Stimulated activated CD4-positive, alpha-beta T cell treated with anti-CD3 and anti-CD28 coated beads, Interleukin-1b, Interleukin-23, amount 100 ng/mL, for 24 hours (primary cell): Measurements from ENCODE around the gene CCDC86.

Source experiments
- DNase-seq, 4 experiments: peaks; one replicate each; pipeline ENCODE4 v3.0.0-alpha.2; 2020; ENCODE audit warnings: low read depth in 4 of 4, low spot score in 1 of 4

The CCDC86 gene

DNA sequence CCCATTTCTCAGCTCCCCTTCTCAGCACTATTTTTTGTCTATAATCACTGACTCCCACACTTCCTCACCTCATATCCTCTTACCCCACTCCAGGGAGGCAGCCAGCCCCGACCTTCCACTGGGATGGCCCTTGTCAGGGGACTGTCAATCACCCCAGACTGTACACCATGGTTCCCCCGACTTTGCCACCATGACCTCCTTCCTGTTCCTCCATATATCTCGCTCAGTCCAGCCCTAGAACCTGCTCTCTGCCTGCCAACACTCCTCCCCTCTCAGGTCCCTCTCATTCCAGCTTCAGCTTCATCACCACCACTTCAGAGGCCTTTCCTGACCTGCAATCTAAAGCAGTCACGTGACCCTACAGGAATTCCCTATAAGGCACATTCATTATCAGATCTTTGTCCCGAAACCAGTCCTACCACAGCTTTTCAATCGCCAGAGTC lies 48.0 kb downstream of the CCDC86 start:
- DNase-seq = no peak

DNA sequence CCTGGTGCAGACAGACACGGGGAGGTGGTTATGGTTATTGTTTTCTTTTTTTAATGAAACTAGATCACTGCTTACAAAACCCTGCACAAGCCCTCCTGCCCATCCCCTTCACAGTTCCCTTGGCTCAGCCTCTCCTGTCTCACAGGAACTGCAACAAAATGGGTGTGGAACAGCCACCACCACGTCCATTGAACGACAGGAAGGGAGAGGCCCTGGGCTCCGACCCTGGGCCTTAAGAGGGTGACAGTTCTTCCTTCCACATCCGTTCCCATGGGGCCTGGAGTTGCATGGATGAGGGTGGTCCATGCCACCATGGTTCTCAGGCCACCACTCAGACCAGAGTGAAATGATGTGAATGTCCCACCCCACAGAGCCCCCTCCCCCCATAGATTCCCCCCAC lies 48.8 kb downstream of the CCDC86 start:
- no peak for DNase-seq

DNA sequence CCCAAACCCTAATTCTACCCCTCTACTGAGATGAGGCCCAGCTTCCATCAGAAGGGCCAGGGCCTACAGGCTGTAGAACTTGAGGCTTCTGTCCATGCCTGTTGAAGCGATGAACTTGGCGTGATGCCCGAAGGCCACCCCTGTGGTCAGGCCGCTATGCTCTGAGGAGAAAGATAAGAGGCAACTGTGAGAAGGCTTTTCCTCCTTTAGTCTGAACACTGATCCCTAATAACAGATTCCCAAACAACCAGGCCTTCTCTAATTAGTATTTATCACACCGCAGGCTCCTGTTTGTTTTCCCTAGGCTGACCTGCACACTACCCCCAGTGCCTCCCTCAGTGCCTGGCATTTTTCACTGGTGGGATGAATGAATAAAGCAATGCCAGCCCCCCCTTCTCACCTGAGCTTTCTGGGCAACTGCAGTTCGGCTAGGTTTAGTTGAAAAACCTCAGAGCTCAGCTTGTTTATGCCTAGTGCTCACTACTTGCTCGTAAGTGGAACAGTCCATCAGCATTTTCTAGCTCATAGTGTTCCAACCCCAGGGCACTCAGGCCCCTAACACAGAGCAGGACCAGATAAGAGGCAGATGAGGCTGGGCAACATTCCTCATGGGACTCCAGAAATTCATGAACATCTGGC lies 49.3 kb downstream of the CCDC86 start:
- no peak for DNase-seq

DNA sequence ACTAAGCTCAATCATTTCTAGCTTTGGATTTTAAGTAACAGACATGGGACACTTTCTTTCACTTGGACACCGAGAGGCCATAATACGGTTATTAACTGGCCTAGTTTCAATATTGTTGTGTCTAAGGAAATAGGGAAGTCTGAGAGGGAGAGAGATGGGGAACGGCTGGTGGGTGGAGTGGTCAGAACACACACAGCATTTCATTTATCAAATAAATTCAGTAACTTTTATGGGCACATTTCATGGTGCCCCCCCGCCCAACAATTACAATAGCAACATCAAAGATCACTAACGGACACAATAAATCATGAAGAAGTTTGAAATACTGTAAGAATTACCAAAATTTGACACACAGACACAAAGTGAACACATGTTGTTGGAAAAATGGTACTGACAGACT lies 53.8 kb downstream of the CCDC86 start:
- DNase-seq = no peak

DNA sequence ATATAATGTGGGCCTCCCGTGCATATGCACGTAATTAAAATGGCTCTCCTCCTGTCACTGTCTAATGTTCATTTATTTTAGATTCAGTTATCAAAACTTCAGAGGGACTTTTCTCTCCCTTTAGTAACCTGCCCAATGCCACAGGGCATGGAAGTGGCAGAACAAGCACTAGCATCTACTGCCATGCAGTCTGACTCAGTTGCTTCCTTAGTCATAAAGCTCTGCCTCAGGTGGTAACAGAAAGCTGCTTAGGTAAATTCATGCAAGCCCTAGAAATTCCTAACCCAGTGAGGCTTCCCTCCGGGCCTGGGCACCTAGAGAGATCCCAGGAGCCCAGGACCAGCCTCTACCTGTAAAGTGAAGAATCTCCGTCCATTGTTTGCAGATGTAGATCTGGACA lies 55.6 kb downstream of the CCDC86 start:
- DNase-seq = no peak

DNA sequence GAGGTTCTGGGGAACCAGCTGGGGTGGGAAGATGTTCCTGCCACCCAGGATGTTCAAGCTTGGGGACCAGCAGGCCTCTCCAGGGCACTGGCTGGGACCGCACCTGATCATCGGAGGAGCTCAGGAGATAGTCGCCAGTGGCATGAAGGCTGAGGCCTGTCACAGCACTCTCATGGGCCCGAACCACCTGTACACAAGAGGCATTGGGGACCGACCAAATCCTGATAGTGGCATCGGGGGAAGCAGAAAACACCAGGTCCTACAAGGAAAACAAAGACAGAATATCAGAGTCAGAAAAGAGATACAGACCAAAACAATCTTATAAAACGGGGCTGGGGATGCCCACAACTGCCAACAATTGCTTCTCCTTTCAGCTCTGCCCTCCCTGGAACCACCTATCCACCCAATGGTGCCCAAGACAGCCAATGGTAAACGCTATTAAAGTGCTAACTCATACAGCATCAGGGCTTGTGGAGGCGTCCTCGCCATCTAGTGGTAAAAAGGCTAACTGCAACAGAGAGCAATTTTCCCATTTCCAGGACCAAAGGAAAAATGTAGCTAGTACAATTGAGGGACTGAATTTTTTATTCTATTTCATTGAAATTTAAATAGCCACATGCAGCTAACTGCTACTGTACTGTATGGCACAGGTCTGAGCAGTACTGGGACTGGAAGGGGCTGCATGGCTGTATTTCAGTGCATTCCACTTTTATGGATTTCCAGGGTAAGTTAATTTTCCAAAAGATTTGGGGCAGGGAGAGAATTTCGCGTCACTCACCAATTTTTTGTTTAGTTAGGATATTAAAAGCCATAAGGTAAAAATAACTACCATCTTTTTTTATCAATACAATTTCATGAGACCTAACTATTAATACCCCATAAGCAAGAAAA lies 57.4 kb downstream of the CCDC86 start:
- DNase-seq = no peak

DNA sequence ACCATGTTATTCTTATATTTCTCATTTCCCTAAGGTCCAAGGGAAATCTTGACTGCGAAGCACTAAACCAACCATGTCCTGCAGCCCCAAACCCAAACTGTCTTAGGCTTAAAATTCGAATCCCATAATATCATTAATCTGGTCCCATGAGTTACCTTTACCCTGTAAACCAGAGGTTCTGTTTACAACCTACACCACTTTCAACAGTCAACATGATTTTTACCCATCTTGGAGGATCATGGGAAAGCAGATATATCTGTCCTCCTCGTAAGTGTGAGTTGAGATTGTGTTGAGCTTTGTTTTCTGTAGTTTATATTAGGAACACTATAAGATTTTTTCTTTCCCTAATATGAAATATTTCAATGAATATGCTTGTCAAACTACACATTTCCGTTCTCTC lies 58.1 kb downstream of the CCDC86 start:
- DNase-seq = no peak
